Heart right ventricle (tissue), 16 donors: ENCODE data around the gene ZFAND3. TPM values are rescaled to one million over a fixed set of nuclear protein-coding genes. Genes with fewer than 3 reads are reported as not detected.

Source experiments
- ATAC-seq, 8 donors: fragments of 200-7000 bp; cut with Tn5 transposase; one replicate each; pipeline ENCODE4 v1.9.1; 2020; ENCODE audit warnings: mild to moderate bottlenecking in 8 of 8, moderate library complexity in 8 of 8, moderate number of reproducible peaks in 1 of 8
- DNase-seq, 2 donors: peaks; one replicate each; pipeline ENCODE4 v3.0.0-alpha.2; 2020
- H3K27ac ChIP-seq, 10 donors: fragments of 200-600 bp; sonication (generic) in 2 of 10; one replicate each; pipeline versions ENCODE4 v1.5.0 to v1.8.0; 2020 to 2022; ENCODE audit warnings: mild to moderate bottlenecking in 3 of 10
- H3K27me3 ChIP-seq, 7 donors: fragments of 200-600 bp; one replicate each; pipeline ENCODE4 v1.8.0; 2021 to 2022; ENCODE audit warnings: mild to moderate bottlenecking in 2 of 7
- H3K36me3 ChIP-seq, 9 donors: fragments of 200-600 bp; sonication (generic) in 1 of 9; one replicate each; pipeline versions ENCODE4 v1.5.0 to v1.8.0; 2020 to 2022; ENCODE audit warnings: mild to moderate bottlenecking in 2 of 9
- H3K4me1 ChIP-seq, 9 donors: fragments of 200-600 bp; sonication (generic) in 1 of 9; one replicate each; pipeline versions ENCODE4 v1.5.0 to v1.8.0; 2020 to 2022; ENCODE audit warnings: mild to moderate bottlenecking in 4 of 9
- H3K4me3 ChIP-seq, 10 donors: fragments of 200-600 bp; sonication (generic) in 2 of 10; one replicate each; pipeline versions ENCODE4 v1.5.0 to v1.8.0; 2020 to 2022; ENCODE audit warnings: mild to moderate bottlenecking in 7 of 10, moderate library complexity in 2 of 10
- H3K9me3 ChIP-seq, 11 donors: fragments of 200-600 bp in 10 of 11; sonication (generic) in 2 of 11; one replicate each; pipeline versions ENCODE4 v1.5.0 to v1.8.0; 2013 to 2022; ENCODE audit warnings: mild to moderate bottlenecking in 2 of 11, control low read depth in 1 of 11, moderate library complexity in 1 of 11
- WGBS, 2 donors: extraction: QIAGEN DNeasy Blood & Tissue Kit; methylation state at CpG; one replicate each; pipeline ENCODE4 v1.1.7; 2013; ENCODE audit warnings: inconsistent platforms in 1 of 2; 5-methylcytosine and 5-hydroxymethylcytosine counted together
- intact Hi-C, 10 donors: fragments of 100-400 bp; cut with DNase I; formaldehyde crosslinking; loops; one replicate each; pipeline versions ENCODE4 v1.11.1 to v1.14.2; 2022
- polyA plus RNA-seq, 2 donors: library from polyadenylated mRNA; stranded (reverse); fragments of 200-250 nt; gene quantifications; one replicate each; pipeline ENCODE4 v1.2.3, GENCODE V29; 2013
- total RNA-seq, 10 donors: library from RNA; stranded (reverse); fragmentation: NEBNext Ultra II Directional in 3 of 10; extraction: Animal tissue kit (Norgen Biotek cat#: 25700) in 3 of 10; gene quantifications; one replicate each; pipeline versions ENCODE4 v1.2.1 to v1.2.4, GENCODE V29; 2021 to 2023
- TF ChIP-seq, protein P1 (sequence below), 9 donors: fragments of 200-600 bp; sonication (generic) in 2 of 9; IDR thresholded peaks; one replicate each; pipeline versions ENCODE4 v1.5.0 to v1.8.0; 2021 to 2022; ENCODE audit warnings: antibody characterized with exemption in 9 of 9, mild to moderate bottlenecking in 5 of 9, moderate library complexity in 1 of 9
- donor health status: Arrhythmogenic right ventricular cardiomyopathy.
- donor health status: ischemic (EF 13 %, LVEDD 7.1; RV severe dilation, severe dysfunction).
- donor health status: healthy with polysubstance abuse.
- donor health status: DM: no; HTN: yes; CAD: no.
- donor health status: DM: no; HTN: no; CAD: no.
- donor health status: ischemic (EF 25% LVEDD 6.9; RV normal size, moderate dysfunction).
- donor health status: ischemic (EF 25% LVEDD 5.7; RV mildly dilated, moderate dysfunction).
- donor health status: healthy.
- donor health status: DM: yes; HTN: yes; CAD: no.
- donor health status: Ischemic cardiomyopathy.
- donor health status: ischemic (EF 35%, LVEDD 5.7; RV mildly dilated, moderate dysfunction).
- donor health status: nonischemic (EF 11% LVEDD 7.7; RV severe dilation, severe dysfunction).
- donor health status: DM: yes; HTN: yes; CAD: no.
- donor health status: PGD.
- donor health status: ischemic (EF 29% LVEDD 5.4; RV normal size, mild dysfunction).
- donor health status: nonischemic (EF 23%, LVEDD 6.1; RV moderate dilation, normal function).

ZFAND3 gene
- total and polyA plus RNA-seq, 12 donors: 24.4 to 123 (median 105) TPM

- Histone ChIP-seq H3K27me3 (no peaks in the 10 kb centered on the region), H3K36me3 (peaks cover 0 to 4% (median 0%) of the 10 kb centered on the region in 9 donors), H3K9me3 (no peaks in the 10 kb centered on the region), H3K4me1 (peaks cover 0 to 39% (median 22%) of the 10 kb centered on the region in 9 donors), H3K27ac (no peak overlapping the region), H3K4me3 (no peak overlapping the region)
- no peak for ATAC-seq
- 70 to 77% methylated on average over 3 of the region's 3 CpGs for WGBS, 2 donors
- DNase-seq: no peak
- intact Hi-C loops: no loop called here
- TF ChIP-seq, protein P1, sequence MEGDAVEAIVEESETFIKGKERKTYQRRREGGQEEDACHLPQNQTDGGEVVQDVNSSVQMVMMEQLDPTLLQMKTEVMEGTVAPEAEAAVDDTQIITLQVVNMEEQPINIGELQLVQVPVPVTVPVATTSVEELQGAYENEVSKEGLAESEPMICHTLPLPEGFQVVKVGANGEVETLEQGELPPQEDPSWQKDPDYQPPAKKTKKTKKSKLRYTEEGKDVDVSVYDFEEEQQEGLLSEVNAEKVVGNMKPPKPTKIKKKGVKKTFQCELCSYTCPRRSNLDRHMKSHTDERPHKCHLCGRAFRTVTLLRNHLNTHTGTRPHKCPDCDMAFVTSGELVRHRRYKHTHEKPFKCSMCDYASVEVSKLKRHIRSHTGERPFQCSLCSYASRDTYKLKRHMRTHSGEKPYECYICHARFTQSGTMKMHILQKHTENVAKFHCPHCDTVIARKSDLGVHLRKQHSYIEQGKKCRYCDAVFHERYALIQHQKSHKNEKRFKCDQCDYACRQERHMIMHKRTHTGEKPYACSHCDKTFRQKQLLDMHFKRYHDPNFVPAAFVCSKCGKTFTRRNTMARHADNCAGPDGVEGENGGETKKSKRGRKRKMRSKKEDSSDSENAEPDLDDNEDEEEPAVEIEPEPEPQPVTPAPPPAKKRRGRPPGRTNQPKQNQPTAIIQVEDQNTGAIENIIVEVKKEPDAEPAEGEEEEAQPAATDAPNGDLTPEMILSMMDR (IDR thresholded peaks at IDR 0.05): no peak
Observed at GRCh38 chr6:37910998-37911397, 91.5 kb downstream of the ZFAND3 start.

DNA sequence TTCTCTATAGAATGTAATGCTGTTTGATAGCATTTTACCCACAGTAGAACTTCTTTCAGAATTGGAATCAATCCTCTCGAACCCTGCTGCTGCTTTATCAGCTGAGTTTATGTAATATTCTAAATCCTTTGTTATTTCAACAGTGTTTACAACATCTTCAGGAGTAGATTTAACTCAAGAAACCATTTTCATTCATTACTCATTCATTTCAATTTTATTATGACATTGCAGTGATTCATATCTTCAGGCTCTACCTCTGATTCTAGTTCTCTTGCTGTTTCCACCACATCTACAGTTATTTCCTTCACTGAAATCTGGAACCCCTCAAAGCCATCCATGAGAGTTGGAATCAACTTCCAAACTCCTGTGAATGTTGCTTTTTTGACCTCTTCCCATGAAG lies 93.7 kb downstream of the ZFAND3 start:
- intact Hi-C loops: no loop called here
- 96 to 97% methylated on average over 1 of the region's 1 CpG for WGBS, 2 donors
- DNase-seq: no peak
- Histone ChIP-seq H3K27ac (no peak overlapping the region), H3K36me3 (peaks cover 0 to 13% (median 0%) of the 10 kb centered on the region in 9 donors), H3K9me3 (no peaks in the 10 kb centered on the region), H3K4me3 (no peak overlapping the region), H3K4me1 (peaks cover 0 to 45% (median 22%) of the 10 kb centered on the region in 9 donors), H3K27me3 (no peaks in the 10 kb centered on the region)
- no peak for ATAC-seq
- TF ChIP-seq, protein P1 (IDR thresholded peaks at IDR 0.05): no peak

- 95 to 96% methylated on average over 3 of the region's 3 CpGs for WGBS, 2 donors
- ATAC-seq (no peak), DNase-seq (no peak)
- H3K4me1 ChIP-seq: peaks cover 0 to 43% (median 23%) of the 10 kb centered on the region in 9 donors
- H3K27me3 ChIP-seq: no peaks in the 10 kb centered on the region
- TF ChIP-seq, protein P1 (IDR thresholded peaks at IDR 0.05): no peak
- no peak overlapping the region for H3K27ac ChIP-seq
- H3K4me3 ChIP-seq: no peak overlapping the region
- peaks cover 0 to 13% (median 0%) of the 10 kb centered on the region in 9 donors for H3K36me3 ChIP-seq
- no peaks in the 10 kb centered on the region for H3K9me3 ChIP-seq
- intact Hi-C loops: no loop called here
Observed at GRCh38 chr6:37915463-37915862, 95.9 kb downstream of the ZFAND3 start.

DNA sequence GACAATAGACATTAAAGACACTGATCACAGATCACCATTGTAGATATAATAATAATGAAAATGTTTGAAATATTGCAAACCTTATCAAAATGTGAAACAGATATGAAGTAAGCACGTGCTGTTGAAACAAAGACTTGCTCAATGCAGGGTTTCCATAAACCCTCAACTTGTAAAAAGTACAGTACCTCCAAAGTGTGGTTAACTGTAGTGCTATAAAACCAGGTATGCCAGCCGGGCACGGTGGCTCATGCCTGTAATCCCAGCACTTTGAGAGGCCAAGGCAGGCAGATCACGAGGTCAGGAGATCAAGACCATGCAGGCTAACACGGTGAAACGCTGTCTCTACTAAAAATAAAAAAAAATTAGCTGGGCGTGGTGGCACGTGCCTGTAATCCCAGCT lies 96.6 kb downstream of the ZFAND3 start:
- TF ChIP-seq, protein P1 (IDR thresholded peaks at IDR 0.05): no peak
- DNase-seq: no peak
- H3K27me3 ChIP-seq: no peaks in the 10 kb centered on the region
- no peak for ATAC-seq
- H3K4me1 ChIP-seq: peaks cover 0 to 49% (median 26%) of the 10 kb centered on the region in 9 donors
- no peaks in the 10 kb centered on the region for H3K9me3 ChIP-seq
- no peak overlapping the region for H3K27ac ChIP-seq
- WGBS, 2 donors: 90 to 97% methylated on average over 8 of the region's 8 CpGs
- H3K36me3 ChIP-seq: peaks cover 0 to 13% (median 0%) of the 10 kb centered on the region in 9 donors
- intact Hi-C loops: no loop called here
- no peak overlapping the region for H3K4me3 ChIP-seq
